Prostate gland (tissue), 2 donors: ENCODE results near the gene DLGAP1.

Source experiments
- CTCF ChIP-seq, 4 experiments: fragments of 200-600 bp in 2 of 4; fragments of 450-650 bp in 2 of 4; sonication (generic) in 2 of 4; IDR thresholded peaks; 1 replicate in 3 of 4; 2 replicates in 1 of 4; pipeline ENCODE4 v1.5.1; 2016 to 2019; ENCODE audit warnings: antibody characterized with exemption in 4 of 4, mild to moderate bottlenecking in 2 of 4, moderate library complexity in 2 of 4
- POLR2AphosphoS5 ChIP-seq: sonication (generic); formaldehyde crosslinking; IDR thresholded peaks from one replicate; pipeline ENCODE4 v1.6.1; 2017; ENCODE audit warnings: antibody characterized with exemption

GRCh38 chr18:3599861-3600260, 855.2 kb downstream of the DLGAP1 start:
- TF ChIP-seq CTCF (IDR thresholded peaks at IDR 0.05) (no peak), POLR2AphosphoS5 (no peak)
